A549 treated with DMSO at 1 μM for 4 hours (cell line): ENCODE measurements around the gene CFAP43. TPM values are rescaled to one million over a fixed set of nuclear protein-coding genes. Genes with fewer than 3 reads are reported as not detected.

ENCODE experiments used
- total RNA-seq: library from RNA; stranded (reverse); fragments of 200-300 nt; extraction: Qiagen RNA extraction; gene quantifications from 5 replicates; pipeline ENCODE4 v1.2.3, GENCODE V29; 2022; ENCODE audit warnings: low read depth

Gene CFAP43, protein sequence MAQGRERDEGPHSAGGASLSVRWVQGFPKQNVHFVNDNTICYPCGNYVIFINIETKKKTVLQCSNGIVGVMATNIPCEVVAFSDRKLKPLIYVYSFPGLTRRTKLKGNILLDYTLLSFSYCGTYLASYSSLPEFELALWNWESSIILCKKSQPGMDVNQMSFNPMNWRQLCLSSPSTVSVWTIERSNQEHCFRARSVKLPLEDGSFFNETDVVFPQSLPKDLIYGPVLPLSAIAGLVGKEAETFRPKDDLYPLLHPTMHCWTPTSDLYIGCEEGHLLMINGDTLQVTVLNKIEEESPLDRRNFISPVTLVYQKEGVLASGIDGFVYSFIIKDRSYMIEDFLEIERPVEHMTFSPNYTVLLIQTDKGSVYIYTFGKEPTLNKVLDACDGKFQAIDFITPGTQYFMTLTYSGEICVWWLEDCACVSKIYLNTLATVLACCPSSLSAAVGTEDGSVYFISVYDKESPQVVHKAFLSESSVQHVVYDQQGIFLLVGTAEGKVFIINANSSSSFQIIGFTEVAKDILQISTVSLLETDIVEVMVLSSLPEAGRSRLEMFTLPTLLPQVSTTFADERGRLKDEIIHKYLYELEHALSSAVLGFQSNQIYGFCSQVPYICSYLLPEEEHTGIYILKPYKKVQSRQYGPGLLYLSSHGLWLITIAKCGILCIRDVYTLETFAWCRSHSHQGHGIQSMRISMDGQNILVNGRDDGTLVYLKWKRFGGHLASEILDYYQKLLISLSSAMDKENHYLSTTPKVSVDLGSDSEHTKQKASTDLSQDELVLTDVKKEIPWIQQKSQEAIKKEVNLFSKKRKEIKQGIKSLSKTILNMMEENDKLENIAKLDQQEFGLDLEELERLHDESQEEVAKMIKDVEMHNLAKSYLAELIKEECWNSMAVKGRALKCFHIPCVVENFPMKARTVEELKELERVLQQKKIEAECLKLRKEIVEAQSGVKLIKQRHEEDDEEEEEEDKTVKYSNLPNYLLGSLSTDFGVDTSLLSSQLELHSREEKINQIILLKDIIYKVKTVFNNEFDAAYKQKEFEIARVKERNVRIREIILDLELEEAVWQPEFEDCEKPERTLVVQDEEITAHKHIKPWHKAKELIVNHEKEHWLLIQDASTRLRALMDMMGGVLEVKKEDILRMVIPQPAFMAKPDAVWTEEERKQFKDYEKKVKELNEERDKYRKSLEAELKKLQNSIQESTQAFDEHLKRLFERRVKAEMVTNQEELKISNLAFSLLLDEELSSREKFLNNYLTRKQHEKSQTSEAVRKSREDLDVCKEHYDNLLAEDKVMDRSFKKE (N-terminal part only)
- total RNA-seq: 0.16 to 0.28 TPM (median 0.21 TPM) in 5 replicates

DNA sequence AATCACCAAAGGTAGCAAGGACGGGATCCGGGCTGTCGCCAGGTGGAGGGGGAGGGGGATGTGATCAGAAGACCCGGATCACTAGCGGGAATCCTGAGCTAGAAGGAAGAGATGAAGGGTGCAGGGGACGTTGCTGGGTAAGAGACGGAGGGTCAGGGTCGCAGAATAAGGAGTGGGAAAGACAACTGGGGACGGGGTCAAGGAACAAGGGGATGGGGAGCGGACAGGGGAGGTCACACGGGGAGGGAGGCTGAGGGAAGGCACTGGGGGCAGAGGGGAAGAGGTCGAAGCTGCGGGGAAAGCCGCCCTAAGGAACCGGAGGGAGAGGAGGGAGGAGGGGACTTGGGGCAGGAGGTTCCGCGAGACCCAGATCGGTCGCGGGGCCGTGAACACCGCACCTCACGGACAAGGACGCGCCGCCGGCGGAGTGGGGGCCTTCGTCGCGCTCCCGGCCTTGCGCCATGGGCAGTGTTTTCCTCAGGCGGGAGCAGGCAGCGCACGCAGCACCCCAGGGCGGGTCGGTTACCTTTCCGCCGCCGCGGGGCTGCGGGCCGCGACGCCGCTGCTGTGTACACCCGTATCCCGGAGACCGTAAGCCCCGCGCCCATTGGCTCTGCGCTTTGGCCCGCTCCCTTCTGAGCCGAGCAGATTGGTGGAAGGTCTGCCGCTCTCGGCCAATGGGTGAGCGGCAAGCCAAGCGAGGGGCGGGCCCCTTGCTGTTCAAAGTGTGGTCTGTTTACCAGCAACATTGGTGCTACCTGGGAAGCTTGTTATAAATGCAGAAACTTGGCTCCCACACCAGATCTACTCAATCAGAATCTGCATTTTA is at the start of gene CFAP43:
TSS of gene CFAP43 (minus strand) at position 581 of the 829 bp plus-strand sequence. CDS start at position 463, 118 bp downstream.

DNA sequence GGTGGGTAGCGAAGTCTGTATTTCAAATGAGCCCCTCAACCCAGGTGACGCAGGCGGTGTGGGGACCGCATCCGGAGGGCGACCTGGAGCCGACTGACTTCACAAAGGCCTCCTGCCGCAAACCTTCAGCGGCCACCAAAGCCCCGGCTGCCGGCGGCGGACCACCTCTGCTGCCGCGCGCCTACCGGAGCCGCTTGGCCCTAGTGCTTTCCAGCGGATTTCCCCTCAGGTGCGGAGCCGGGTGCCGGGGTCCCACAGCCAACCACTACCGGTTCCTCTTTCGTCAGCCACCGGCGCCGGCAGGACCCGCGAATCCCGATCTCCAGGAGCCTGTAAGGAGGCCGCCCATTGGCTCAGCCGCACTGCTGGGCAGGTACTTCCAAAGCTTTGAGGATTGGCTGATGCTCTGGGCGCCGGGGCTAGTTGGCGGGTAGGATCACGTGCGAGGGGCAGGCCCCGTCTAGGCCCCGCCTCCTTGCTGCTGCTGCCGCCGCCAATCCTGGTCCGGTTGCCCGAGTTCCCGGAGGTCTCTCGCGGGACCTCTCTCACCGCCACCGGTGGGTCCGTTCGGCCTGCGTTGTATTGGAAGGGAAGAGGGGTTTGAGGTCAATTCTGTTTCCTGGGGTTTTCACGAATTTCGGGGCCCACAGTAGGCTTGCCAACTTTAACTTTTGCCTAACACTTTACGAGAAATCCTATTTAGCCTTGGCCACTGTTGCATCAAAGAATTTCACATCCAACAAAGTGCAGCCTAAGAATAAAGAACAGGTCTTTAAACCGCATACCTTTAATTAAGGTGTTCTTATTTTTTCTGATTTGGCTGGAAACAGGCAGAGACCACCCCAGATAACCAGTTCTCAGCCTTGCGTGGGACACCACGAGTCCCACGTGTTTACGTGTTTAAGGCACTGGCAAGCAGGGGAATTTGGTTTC is 36.8 kb upstream of the CFAP43 start, which contains the start of gene GSTO2:
TSS of gene GSTO2 (plus strand) at position 472 of the 933 bp plus-strand sequence. CDS start 5,732 bp downstream, outside the sequence.

DNA sequence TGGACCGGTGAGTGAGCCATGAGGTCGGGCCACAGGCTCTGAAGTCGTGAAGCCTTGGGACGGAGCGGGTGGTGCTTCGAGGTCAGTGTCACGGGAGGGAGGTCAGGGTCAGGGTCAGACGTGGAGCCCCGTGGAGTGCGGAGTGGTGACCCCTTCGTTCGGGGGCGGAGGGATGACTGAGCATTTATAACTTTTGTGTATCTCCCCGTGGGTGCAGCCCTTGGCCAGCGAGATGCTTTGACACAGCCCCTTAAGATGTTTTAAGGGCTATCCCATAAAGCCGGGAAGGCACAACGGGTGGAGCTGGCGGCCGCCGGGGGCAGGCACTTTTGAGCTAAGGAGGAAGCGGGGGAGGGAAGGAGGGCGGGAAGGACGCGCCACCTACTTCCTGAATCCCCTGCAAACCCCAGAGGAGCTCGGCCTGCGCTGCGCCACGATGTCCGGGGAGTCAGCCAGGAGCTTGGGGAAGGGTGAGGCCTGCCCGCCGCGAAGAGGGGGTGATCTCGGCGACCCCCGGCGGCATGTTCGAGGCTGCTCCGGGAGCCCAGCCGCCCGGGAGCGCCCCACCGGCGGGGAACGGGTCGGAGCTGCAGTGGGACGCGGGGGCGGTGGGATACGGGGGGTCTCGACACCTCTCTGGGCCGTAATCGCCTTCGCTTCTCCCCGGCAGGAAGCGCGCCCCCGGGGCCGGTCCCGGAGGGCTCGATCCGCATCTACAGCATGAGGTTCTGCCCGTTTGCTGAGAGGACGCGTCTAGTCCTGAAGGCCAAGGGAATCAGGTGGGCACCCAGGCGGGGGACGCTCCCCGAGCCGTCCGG is 22.5 kb upstream of the CFAP43 start, which contains the start of gene GSTO1:
TSS of gene GSTO1 (plus strand) at position 400 of the 818 bp plus-strand sequence. CDS start at position 437, 37 bp downstream.

DNA sequence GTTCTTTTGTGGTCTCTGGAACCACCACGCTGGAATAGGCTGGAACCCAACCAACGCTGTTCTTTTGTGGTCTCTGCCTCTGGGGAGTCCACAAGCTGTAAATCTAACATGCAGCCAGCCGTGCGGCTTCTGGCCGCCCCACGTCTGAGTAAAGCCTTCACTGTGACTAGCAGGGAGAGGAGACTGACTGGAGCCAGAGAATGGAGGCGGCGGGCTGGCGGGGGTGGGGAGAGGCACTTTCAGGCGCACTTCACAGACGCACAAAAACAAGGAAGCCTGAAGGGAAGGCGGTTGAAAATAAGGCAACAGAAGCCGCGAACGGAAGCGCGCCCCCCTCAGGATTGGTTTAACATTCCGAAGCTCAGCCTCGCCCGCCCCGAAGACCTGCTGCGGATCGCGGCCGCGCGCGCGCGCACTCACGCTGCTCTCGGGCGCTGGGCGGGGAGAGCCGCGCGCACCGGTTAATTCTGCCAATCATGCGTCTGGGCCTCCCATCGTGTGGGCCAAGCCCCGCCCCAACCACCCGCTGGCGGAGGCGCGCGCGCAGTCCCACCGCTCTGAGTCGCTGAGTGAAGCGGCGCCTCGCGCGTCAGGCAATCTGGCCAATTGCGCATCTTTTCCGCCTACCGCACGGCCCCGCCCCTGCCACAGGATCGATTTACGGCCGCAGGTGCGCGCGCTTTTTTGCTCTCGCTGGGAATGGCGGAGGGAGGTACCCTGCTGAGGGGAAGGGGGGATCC is 110.5 kb downstream of the CFAP43 start, which contains the start of gene SFR1:
TSS of gene SFR1 (plus strand) at position 687 of the 740 bp plus-strand sequence. CDS start at position 700, 13 bp downstream.

DNA sequence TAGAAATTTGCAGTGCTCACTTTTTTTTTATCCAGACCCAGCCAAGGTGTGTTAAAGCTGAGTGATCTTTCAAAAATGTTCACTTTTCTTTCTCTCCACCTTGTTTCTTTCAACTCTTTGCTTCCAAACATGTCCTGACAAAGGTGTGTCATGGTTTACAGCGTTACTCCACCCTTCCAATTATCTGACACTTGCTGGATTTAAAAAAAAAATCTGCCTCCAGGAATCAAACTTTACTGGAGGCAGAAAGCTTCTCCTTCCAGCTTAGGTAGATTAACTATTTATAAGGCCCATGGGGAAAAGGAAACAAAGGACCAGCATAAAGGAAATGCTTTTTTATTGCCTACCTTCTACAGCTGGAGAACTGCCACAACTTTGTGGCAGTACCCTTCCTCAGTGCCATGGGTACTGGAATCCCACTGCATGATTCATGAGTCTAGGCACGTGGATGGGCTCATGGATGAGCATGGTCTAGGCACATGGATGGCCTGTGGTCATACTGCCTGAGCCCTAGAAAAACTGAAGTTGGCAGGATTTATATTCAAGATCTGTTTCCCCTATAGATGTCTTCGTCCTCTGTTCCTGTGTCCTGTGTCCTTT is 146.3 kb downstream of the CFAP43 start, which contains the start of gene COL17A1:
TSS of gene COL17A1 (minus strand) at position 80 of the 600 bp plus-strand sequence. CDS start 5,207 bp downstream, outside the sequence.

Other genes starting within 250 kb of the CFAP43 start
- gene COL17A1, start 146.5 kb downstream of the CFAP43 start, total RNA-seq: 1.8 to 3.2 TPM (median 2.5 TPM) in 5 replicates
- 16.9 to 20.6 TPM (median 18.2 TPM) in 5 replicates for gene SFR1, start 110.2 kb downstream of the CFAP43 start, total RNA-seq
- gene GSTO1, start 22.5 kb upstream of the CFAP43 start, total RNA-seq: 226 to 283 TPM (median 261 TPM) in 5 replicates
- gene GSTO2, start 36.8 kb upstream of the CFAP43 start, total RNA-seq: 1.7 to 3.5 TPM (median 2.5 TPM) in 5 replicates
- 66.4 to 81.7 TPM (median 75.1 TPM) in 5 replicates for gene ITPRIP, start 106.1 kb upstream of the CFAP43 start, total RNA-seq
- 0.07 to 0.28 TPM (median 0.11 TPM) in 5 replicates for gene CFAP58, start 121.5 kb upstream of the CFAP43 start, total RNA-seq